NAMALWA (cell line): Measurements from ENCODE around the gene KCNH4.

Source experiments
- DNase-seq: peaks from one replicate; pipeline ENCODE4 v3.0.0-alpha.2; 2015; ENCODE audit warnings: low spot score

The KCNH4 gene

DNA sequence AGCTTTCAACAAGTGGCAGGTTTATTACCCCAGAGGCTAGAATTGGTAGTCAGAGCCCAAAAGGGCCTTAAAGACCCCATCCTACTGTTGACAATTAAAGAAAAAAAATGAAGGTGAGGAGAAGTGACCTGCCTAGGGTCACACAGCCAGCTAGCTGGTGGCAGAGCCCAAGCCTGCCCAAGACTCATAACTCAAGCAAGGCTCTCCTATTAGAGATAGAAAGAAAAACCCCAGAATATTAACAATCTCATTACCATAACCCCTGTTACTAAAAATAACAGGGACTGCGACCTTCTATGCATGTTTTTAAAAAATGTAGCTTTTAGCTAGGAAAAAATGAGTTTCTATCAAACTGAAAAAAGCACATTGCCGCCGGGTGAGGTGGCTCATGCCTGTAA lies 44.3 kb downstream of the KCNH4 start:
- DNase-seq: no peak

DNA sequence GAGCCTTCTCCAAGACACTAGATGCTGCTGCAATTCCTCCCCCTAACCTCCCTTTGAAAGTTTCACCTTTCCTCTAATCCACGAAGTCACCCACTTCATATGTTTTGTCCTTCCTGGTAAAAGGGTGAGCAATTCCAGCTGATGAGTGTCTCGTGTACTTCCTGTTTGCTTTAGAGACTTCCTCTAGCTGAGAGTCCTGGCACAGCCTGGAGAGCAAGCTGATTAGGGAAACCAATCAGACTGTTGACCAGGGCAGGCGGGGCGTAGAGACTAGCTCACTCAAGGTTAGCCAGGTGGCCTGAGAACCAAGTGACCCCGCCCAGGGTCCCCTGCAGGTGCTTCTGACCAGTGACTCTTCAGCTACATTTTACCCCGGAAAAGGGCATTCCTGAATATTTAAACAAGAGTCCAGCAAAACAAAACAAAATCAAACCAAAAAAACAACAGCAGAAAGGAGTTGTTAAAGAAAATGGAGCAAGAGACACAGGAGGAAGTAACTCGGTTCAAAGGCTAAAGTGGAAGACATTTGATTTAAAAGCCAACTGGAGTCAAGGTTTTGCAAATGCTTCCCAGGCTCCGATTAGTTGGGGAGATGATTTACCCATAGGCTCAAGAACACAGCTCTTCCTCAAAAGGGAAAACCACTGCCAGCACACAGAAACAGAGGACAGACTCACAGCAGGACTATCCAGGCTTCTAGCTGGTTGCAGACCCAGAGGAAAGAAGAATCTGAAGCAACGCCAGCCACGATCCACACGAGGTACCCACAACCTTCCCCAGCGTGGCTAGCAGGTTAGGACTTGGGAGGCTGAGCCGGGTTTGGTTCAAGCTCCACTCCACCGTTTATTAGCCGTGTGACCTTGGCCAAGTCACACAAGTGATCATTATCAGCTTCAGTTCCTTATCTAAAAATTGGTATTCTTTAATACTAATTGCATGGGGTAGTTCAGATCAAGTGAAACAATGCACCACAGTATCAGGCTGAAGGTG lies 45.0 kb downstream of the KCNH4 start:
- peak; percentile 48 for DNase-seq

DNA sequence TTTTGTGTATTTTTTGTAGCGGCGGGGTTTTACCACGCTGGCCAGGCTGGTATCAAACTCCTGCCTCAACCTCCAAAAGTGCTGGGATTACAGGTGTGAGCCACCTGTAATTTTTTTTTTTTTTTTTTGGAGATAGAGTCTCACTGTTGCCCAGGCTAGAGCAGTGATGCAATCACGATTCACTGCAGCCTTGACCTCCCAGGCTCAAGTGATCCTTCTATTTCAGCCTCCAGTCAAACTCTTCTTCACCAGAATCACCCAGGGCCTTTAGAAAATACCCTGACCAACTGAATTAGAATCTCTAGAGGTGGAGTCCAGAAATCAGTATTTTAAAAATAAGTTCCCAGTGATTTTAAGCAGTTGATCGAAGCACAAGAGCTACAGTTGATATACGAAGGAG lies 45.8 kb downstream of the KCNH4 start:
- no peak for DNase-seq

DNA sequence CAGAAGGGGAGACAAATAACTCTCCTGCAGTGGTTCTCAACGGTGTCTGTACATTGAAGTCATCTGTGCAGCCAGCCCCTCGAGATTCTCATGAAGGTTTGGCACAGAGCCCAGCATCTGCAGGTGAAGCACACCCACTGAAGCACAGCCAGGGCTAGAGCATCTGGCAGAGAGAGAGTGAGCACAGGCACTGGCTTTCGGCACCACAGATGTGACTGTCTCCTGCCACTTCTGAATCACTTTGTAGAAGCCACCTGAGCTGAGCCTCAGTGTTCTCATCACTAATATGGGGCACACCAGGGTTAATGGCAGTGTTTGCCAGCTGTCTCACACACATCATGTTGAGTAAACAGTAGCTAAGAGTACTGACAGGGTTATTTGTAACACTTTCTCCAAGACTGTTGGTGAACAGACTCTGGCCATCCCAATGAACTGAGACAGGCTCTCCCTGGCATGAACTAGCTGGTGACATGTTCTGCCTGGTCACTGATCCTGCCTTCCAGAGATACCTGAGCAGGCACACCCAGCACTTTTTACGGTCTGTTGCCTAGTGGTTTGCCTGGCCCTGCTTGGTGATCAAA lies 47.4 kb downstream of the KCNH4 start:
- peak; percentile 99 for DNase-seq

DNA sequence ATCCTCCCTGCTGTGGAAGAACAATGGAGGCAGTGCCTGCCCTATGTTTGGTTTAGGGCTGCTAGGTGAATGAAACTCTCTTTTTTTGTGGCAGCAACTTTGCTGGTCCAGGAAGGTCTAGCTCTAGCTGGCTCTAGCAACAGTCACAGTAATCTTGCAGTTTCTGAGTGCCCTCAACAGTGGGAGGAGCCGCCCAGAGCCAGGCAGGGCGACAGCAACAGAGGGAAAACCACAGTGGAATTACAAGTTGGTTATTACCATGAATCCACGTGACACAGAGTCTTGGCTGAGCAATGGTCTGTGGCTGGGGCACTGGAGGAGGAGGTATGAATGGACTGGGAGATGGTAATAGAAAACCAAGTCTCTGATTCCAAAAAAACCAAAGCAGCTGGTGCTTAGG lies 48.0 kb downstream of the KCNH4 start:
- DNase-seq: no peak

DNA sequence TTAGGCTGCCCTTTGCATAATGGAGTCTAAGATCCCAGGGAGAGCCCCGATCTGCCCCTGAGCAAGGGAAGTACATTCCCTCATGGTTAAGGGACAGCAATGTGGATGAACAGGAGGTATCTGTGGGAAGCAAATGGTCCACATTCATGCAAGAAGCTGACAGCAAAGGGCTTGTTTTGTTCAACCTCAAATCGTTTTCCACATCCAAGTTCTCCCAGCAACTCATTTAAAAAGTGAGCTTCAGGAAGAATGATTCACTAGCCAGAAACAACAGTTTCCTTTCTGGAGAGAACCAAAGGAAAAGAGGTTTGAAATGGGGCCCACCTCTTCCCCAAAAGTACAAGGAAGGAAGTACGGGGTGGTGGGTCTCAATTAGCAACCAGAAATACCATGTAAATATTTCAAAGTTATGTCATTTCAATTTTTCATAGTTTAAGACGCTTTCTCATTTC lies 48.9 kb downstream of the KCNH4 start:
- DNase-seq: no peak

DNA sequence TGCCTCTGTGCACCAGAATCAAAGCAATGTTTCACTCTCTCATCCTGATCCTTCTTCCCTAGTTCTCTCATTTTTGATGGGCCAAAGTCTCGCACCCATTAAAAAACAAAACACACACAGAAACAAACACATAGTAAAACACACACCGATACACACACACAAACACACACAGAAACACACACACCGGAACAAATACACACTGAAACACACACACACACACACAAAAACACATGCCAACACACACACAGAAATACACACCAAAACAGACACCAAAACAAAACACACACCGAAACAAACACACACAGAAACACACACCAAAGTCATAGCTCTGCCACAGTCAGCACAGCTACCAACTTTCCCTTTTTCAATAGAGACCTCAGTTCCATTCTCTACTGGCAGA lies 49.7 kb downstream of the KCNH4 start:
- DNase-seq: no peak

DNA sequence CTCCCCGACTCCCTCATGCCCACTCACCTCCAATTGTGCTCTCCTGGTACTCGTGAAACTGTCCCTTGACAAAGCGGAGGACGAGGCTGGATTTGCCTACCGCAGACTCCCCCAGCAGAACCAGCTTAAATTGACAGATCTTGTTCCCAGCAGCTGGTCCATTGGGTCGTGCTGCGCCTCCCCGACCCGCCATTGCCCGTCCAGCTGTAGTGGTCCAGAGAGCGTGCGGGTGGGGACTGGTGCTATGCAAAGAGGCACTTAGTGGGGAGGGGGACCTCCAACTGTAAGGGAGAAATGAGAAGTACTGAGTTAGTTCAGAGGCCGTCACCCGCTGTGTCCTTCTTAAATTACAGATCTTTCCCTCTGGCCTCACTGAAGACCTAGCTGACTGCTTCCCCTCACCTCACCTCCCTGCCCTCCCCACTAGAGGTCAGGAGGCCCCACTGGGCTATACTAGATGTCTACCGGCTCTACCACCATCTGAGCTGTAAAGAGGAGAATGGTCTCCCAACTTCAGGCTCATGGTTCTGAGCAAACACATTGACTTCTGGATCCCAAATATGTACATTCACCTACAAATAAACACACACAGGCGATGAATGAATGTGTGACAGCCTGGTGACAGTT lies 50.5 kb downstream of the KCNH4 start:
- DNase-seq: no peak

DNA sequence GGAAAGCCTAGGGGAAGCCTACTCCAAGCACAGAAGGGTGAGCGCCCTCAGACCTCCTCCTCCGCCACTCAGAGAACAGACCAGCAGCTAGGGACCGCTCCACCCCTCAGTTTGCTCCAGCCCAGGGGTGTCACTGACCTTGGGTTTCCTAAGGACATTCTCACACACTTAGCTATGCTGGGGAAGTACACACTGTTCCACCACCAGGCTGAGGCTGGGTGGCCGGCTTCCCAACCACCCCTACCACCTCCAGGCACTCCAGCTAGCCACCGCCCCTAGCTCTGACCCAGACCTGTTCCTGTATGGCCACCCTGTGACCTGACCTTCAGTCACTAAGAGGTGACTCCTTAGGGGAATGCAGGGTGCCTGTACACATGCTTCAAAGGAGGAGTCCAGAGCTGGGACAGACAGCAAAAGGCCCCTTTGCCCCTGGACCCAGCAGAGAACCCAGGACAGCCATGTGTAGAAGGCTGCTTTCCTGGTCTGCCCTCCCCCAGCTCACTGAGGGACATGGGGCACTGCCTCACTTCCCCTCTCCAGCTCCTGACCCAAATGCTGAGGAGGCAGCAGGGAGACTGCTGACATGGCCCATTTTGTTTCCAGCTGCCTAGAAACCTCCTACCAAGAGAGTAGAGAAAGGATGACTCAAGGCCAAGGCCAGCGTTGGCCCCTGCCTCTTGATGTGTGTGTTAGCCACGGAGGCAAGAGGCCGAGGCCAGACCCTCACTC lies 51.7 kb downstream of the KCNH4 start:
- no peak for DNase-seq

DNA sequence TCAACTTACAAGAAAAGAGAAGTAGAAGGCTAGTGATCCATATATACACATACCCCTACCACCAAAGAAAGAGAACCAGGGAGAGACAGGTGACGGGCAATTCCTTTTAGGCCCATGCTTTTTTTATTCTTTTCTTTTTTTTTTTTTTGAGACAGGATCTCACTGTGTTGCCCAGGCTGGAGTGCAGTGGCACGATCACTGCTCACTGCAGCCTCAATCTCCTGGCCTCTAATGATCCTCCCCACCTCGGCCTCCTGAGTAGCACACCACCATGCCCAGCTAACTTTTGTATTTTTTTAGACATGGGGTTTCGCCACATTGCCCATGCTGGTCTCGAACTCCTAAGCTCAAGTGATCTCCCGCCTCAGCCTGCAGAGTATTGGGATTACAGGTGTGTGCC lies 53.5 kb downstream of the KCNH4 start:
- DNase-seq: no peak

DNA sequence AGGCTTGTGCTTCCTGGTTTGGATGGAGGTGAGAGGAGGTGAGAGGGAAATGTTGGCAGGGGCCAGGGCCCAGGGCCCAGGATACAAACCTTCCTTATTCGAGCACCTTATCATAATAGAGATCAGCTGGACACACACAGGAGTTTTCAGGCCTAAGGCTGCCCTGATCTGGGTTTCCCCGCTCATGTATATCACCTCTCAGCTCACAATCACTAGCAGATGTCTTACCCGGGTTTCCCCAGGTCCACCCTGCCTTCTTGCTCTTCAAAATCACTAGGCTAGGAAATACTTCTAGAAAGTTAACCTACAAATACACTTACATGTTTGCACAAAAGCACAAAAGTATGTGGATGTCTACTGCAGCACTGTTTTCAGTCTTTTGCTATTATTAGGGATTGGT lies 54.1 kb downstream of the KCNH4 start:
- DNase-seq: no peak

DNA sequence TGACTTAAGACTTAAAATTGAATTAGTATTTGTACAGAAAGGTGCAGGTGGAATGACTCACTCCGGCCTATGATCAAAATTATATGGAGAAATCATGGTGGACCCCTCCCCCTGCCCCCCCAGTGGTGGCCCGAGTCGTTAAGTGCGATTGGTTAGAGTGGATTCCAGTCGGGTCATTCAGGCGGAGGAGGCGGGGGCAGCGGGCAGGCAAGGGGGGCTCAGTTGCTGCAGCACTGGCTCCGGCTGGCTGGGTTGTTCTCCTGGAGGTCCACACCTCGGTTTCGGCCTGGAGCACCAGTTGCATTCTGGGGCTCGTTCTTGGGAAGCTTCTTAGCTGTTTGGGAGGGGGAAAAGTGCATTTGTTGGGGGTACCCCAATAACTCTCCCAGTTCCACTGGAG lies 55.4 kb downstream of the KCNH4 start:
- no peak for DNase-seq

DNA sequence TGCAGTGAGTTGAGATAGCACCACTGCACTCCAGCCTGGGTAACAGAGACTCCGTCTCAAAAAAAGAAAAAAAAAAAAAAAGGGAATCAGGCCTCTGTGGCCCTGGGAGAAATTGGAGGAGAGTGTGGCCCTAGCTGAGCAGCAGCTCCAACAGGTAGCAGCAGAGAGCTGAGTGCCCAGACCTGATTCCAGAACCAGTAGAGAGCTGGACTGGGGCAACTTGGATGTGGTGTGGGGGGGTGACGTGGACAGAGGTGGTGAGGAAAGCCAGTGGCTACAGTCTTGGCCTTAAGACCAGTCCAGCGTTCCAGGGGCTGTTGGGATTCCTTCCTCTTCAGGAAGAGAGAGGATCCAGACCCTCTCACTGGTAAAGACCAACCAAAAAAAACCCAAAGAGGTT lies 56.7 kb downstream of the KCNH4 start:
- no peak for DNase-seq

DNA sequence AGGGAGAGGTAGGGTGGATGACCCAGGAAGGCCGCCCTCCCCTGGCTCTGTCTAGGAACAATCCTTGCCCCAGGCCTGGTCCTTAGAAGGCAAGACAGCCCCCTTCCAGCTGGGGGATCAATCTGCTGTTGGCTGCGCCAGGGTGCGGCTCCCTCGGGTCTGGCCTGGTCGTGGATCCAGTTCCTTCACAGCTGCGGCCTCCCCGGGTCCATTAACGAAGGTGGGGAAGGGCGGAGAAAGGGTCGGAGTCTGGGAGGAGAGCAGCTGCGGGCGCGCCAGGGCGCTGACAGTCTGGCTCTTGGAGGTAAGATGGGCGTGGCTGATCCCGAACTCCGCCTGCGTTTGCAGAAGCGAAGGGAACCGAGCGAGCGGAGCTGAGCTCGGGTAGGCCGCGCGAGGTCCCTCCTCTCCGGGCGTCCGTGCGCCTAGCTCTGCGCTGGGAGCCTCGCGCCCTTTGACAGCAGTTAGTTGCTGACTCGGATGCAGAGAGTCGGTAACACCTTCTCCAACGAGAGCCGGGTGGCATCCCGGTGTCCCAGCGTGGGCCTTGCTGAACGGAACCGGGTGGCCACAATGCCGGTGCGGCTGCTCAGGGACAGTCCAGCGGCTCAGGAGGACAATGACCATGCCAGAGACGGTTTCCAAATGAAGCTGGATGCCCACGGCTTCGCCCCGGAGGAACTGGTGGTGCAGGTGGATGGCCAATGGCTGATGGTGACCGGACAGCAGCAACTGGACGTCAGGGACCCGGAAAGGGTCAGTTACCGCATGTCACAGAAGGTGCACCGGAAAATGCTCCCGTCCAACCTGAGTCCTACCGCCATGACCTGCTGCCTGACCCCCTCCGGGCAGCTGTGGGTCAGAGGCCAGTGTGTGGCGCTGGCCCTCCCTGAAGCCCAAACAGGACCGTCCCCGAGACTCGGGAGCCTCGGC lies 58.3 kb downstream of the KCNH4 start, which contains the start of gene HSPB9:
Gene HSPB9, plus strand, starts transcription at position 434 of the 933 bp plus-strand sequence. Its CDS starts 47 bp downstream, at position 481.
- DNase-seq: no peak

DNA sequence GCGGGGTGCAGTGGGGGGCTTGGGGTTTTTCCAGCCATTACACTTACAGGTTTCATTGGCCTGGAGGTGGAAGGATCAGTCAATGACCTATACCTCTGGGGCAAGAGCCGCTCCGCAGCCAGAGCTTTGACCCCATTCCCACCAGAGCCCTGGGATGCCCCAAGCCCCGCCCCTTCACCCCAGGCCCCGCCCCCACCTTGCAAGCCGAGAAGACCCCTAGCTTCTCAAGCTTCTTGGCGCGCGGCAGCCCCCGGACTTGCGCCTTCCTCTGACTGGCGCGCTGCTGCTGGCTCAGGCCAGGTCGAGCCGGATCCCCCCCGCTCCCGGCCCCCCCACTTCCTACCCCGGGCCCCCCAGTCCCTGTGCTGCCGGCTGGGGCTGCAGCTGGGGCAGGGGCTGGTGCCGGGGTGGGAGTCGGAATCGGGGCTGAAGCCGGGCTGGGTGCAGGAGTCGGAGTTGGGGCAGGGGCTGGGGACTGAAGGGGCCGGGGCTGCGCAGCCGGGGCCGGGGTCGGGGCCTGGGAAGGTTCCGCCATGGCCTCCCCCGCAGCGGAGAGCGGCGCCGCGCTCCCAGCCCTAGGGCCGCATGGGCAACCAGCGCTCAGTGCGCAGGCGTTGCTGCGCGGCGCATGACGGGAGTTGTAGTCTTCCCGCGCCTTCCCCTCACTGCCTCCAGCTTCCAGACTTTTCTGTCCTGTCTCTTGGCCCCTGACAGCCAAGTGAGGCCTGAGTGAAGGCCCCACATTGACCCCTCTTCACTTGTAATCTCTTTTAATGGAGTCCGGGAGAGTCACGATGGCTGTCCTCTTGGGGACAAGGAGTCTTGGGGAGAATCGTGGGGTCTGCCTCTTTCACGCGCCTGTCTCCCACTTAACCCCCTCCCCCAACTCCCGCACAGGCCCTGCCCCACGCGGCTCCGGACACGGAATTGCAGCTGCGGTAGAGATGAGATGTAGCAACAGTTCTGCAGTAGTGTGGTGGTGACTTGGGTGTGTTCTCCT lies 59.9 kb downstream of the KCNH4 start, which contains the start of gene KAT2A:
Gene KAT2A, minus strand, starts transcription at position 598 of the 1,000 bp plus-strand sequence. Its CDS starts 63 bp downstream, at position 535.
- peak; percentile 82 for DNase-seq

DNA sequence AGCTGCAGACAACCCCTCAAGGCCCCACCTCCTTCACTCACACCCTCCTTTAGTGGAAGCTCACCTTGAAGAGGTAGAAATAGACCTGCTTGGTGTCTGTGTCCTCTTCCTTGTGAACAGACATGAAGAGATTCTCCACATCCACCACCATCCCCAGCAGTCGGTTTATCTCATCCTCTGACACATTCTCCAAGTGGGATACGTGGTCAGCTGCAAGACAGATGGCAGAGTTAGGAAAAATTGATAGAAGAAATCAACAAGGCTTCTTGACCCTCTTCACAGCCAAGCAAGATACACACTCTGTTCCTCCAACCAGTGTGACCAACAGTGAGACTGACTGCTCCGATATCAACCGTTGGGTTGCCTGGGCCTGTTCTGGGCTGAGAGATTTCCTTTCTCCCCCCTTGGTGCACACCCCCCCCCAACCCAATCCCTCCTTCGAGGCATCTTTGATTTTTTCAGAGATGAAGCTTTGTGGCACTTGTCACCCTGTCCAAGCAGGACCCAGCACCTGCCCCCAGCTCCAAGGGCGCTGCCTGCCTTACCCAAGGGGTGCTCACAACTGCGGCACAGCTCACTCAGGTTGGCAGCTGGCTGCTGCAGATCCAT lies 60.7 kb downstream of the KCNH4 start:
- no peak for DNase-seq

DNA sequence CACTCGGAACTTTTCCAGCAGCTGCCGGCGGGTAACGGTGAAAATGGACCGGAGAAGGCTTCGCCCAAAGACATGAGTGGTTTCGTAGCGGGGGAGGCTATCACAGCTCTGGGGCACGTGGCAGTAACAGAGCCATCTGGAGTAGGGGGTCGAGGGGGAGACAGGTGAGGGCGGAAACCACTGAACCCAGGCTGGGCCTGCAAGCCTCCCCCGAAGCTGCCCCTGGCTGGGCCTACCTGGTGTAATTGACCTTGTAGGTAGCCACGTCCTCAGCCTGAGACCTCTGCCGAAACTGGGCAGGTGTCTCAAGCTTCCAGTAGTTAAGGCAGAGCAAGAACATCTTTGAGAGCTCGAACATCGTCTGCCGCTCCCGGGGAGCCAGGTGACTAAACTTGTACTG lies 61.6 kb downstream of the KCNH4 start:
- no peak for DNase-seq

DNA sequence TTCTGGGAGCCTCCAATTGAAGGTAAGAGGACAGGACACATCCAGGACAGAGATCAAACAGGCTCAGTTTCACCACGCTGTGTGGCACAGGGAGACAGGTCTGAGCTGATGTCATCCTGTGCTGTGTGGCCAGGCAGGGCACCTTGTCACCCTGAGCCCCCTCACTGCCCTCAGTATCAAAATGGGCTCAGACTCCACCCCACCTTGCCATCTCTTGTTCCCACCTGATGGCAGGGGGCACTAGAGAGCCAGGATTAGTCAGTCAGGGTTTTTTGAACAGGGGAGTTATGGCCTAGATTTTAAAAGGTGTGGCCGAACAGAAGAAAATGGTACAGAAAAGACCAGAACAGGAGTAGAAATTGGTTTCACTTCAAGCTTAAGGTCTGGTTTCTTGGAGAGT lies 62.4 kb downstream of the KCNH4 start:
- DNase-seq: peak; percentile 85

DNA sequence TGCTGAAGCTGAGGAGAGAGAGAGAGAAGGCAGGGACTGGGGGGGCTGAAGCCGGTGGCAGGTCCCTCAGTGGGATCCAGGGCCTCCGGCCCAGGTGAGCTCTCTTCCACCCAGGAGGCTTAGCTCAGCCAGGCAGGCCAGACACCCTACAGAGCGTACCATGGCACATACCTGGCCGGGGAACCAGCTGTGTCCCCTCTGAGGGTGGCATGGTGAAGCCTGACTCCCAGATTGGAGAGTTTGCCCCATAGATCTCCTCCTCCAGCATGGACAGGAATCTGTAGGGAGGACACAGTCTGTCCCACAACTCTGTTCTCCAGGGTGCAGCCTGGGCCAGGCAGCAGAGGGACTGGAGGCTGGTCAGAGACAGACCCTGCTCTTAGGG lies 62.8 kb downstream of the KCNH4 start:
- DNase-seq: no peak
